HG03354 (cell line): ENCODE results near the gene TRAM2.

Source experiments
- ATAC-seq: cut with Tn5 transposase; IDR thresholded peaks from one replicate; pipeline ENCODE4 v1.9.1; 2021; ENCODE audit warnings: mild to moderate bottlenecking; ENCODE audit not compliant: unreplicated experiment, poor library complexity, severe bottlenecking

The TRAM2 gene

GRCh38 chr6:52548999-52549398 is 27.9 kb downstream of the TRAM2 start:
- no peak for ATAC-seq

GRCh38 chr6:52548353-52548713 is 28.5 kb downstream of the TRAM2 start:
- ATAC-seq = no peak

GRCh38 chr6:52547647-52548352 is 29.1 kb downstream of the TRAM2 start:
- no peak for ATAC-seq

- ATAC-seq = peak; percentile 85
Observed at GRCh38 chr6:52546678-52547077, 30.2 kb downstream of the TRAM2 start.

- peak; percentile 49 for ATAC-seq
Observed at GRCh38 chr6:52546192-52546591, 30.7 kb downstream of the TRAM2 start.

GRCh38 chr6:52545406-52546119 is 31.3 kb downstream of the TRAM2 start:
- no peak for ATAC-seq

- no peak for ATAC-seq
Observed at GRCh38 chr6:52544602-52545405, 32.1 kb downstream of the TRAM2 start.

GRCh38 chr6:52543729-52544601 is 32.9 kb downstream of the TRAM2 start:
- no peak for ATAC-seq

GRCh38 chr6:52543262-52543661 is 33.6 kb downstream of the TRAM2 start:
- ATAC-seq = no peak

- ATAC-seq = no peak
Observed at GRCh38 chr6:52541135-52541534, 35.7 kb downstream of the TRAM2 start.

GRCh38 chr6:52540286-52540902 is 36.5 kb downstream of the TRAM2 start:
- no peak for ATAC-seq

- ATAC-seq = no peak
Observed at GRCh38 chr6:52539607-52540006, 37.3 kb downstream of the TRAM2 start.

GRCh38 chr6:52538901-52539354 is 37.9 kb downstream of the TRAM2 start:
- ATAC-seq = no peak

- no peak for ATAC-seq
Observed at GRCh38 chr6:52538252-52538900, 38.5 kb downstream of the TRAM2 start.

- ATAC-seq = peak; percentile 66
Observed at GRCh38 chr6:52537001-52537753, 39.7 kb downstream of the TRAM2 start.

- peak; percentile 53 for ATAC-seq
Observed at GRCh38 chr6:52536424-52536916, 40.4 kb downstream of the TRAM2 start.

- peak; percentile 4 for ATAC-seq
Observed at GRCh38 chr6:52535711-52536423, 41.0 kb downstream of the TRAM2 start.
